HG02798 (cell line): ENCODE data around the gene PRM2.
A peak's percentile ranks its signal among the peaks of the same experiment; 100 is the strongest.
"Not testable (repeated sequence)": the region's sequence is repeated elsewhere in the genome, so short reads cannot be mapped to it uniquely, and the experiment has no call there.

Source experiments
- ATAC-seq: cut with Tn5 transposase; IDR thresholded peaks from one replicate; pipeline ENCODE4 v1.9.1; 2021; ENCODE audit warnings: mild to moderate bottlenecking; ENCODE audit not compliant: unreplicated experiment, poor library complexity

Gene PRM2

GRCh38 chr16:11308493-11309283 lies 32.4 kb upstream of the PRM2 start:
- peak; percentile 39 for ATAC-seq

- ATAC-seq: no peak
Observed at GRCh38 chr16:11307639-11308492, 31.6 kb upstream of the PRM2 start.

GRCh38 chr16:11306997-11307638 lies 30.8 kb upstream of the PRM2 start:
- ATAC-seq: no peak

- no peak for ATAC-seq
Observed at GRCh38 chr16:11306381-11306780, 30.1 kb upstream of the PRM2 start.

GRCh38 chr16:11303405-11304138 lies 27.3 kb upstream of the PRM2 start:
- ATAC-seq: no peak

- ATAC-seq: no peak
Observed at GRCh38 chr16:11302977-11303376, 26.7 kb upstream of the PRM2 start.

GRCh38 chr16:11301645-11302501 lies 25.6 kb upstream of the PRM2 start:
- no peak for ATAC-seq

- no peak for ATAC-seq
Observed at GRCh38 chr16:11300560-11300892, 24.2 kb upstream of the PRM2 start.

GRCh38 chr16:11299865-11300559 lies 23.7 kb upstream of the PRM2 start:
- no peak for ATAC-seq

GRCh38 chr16:11298950-11299547 lies 22.8 kb upstream of the PRM2 start:
- ATAC-seq: not testable (repeated sequence)

GRCh38 chr16:11298143-11298900 lies 22.0 kb upstream of the PRM2 start:
- peak; percentile 2 for ATAC-seq

- peak; percentile 85 for ATAC-seq
Observed at GRCh38 chr16:11297492-11298142, 21.3 kb upstream of the PRM2 start.

GRCh38 chr16:11296706-11297491 lies 20.6 kb upstream of the PRM2 start:
- ATAC-seq: peak; percentile 29

GRCh38 chr16:11296351-11296705 lies 20.0 kb upstream of the PRM2 start:
- no peak for ATAC-seq

- no peak for ATAC-seq
Observed at GRCh38 chr16:11295672-11296071, 19.4 kb upstream of the PRM2 start.

GRCh38 chr16:11292076-11292748 lies 15.9 kb upstream of the PRM2 start:
- no peak for ATAC-seq
